Daoy (cell line): ENCODE results near the gene BBC3. TPM values are rescaled to one million over a fixed set of nuclear protein-coding genes. Genes with fewer than 3 reads are reported as not detected.
A peak's percentile ranks its signal among the peaks of the same experiment; 100 is the strongest.
"Not testable (repeated sequence)": the region's sequence is repeated elsewhere in the genome, so short reads cannot be mapped to it uniquely, and the experiment has no call there.

Source experiments
- DNase-seq: peaks from one replicate; pipeline ENCODE4 v3.0.0-alpha.2; 2015; ENCODE audit warnings: low read depth
- total RNA-seq: library from RNA; depleted of rRNA; stranded (reverse); fragments of >200 nt; shearing (Covaris generic); gene quantifications from 2 replicates; pipeline ENCODE4 v1.2.3, GENCODE V29; 2014

BBC3 gene
- total RNA-seq, 1 experiment from 2014 or later = 2.2 TPM

DNA sequence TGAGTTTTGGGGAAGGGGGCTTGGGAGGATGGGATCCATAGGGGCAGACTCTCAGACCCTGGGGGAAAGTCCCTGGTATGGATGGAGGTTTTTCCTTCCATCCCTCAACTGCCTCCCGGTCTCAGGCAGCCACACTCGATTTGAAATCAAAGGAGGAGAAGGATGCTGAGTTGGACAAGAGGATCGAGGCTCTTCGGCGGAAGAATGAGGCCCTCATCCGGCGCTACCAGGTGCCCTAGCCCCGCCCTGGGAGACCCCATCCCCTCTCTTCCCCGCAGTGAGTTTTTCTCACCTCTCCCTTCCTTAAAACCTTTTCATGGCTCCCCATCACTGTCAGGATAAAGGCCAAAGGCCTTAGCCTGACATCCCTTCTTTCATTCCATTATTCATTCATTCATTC, 27.4 kb upstream of the BBC3 start:
- DNase-seq = no peak

DNA sequence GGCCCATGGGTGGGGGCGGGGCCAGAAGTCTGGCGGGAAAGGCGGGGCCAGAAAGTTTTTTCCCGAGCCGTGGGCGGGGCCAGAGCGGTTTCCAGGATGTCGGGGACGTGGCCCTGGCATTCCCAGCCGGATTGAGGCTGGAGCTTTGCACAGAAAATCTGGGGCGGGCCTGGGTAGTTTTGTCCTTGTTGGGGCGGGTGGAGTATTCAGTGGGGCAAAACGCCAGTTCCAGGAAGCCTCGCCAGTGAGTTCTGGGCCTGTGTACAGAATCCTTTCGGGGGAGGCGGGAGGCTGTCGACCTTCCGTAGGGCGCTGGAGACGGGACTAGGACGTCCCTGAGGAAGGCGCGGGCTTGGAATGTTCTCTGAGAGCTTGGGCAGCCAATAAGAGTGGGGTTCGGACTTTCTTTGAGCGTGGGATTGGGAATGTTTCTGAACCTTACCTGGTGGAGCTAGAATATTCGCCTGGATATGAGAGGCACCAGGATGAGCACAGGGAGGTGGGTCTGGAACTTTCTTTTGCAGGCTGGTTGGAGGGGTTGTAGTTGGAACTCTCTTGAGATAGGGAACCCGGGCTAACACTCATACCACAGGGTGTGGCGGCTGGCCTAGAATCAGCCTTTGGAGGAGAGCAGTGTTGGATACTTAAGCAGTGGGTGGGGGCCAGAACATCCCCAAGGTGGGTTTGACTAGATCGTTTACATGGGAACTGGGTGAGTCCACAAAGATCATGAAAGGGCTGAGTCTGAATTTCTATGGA, 26.6 kb upstream of the BBC3 start:
- DNase-seq = no peak

DNA sequence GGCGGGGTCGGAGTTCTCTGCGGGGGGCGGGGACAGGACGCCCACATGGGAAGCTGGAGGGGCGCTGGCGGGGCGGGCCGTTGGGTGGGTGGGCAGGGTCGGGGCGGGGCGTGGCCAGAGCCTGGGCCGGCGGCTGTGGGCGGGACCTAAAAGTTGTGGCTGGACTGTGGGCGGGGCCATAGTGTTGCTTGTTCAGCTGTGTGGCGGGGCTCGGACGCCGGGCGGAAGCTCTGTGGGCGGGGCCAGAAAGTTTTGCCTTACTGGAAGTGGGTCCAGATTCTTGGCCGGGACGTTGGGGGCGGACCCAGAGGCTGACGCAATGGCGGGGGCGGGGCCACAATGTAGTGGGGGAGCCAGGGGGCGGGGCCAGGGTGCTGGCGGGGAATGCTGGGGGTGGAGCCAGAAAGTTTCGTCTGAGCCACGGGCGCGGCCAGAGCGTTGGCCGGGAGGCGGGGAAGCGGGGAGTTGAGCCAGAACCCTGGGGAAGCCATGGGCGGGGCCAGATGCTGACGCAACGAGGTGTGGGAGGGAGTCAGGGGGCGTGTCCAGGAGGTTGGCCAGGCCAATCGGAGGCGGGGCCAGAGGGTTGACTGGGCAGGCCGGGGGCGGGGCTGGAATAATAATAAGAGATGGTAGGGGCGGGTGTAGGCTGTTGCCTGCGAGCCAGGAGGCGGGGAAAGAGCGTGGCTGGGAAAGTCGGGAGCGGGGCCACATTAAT, 25.9 kb upstream of the BBC3 start:
- DNase-seq = peak; percentile 99

DNA sequence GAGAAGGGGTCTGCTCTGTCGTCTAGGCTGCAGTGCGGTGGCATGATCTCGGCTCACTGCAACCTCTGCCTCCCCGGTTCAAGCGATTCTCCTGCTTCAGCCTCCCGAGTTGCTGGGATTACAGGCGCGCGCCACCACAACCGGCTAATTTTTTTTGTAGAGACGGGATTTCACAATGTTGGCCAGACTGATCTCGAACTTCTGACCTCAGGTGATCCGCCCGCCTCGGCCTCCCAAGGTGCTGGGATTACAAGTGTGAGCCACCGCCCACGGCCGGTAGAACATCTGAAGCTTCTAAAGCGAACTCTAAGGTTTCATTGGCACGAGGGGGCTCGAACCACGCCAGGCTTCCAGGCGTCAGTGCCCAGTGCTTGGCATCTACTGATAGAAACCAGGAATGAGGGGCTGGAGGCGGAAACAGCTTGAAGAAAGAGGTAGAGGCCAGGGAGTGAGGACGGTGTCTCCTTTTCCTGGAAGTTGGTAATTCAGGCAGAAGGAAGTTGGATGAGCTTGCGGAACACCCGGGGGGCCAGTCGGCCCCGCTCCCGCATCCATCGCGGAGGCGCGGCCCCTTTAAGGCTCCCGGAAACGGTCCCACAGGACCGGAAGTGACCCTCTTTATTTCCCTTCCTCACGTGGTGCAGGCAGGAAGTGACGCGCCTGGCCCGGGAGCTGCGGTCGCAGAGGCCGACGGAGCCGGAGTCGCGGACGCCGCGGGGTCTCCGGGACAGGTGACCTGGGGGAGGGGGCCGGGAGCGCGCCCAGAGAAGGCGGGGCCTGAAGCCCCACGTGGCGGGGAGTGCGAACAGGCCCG, 25.1 kb upstream of the BBC3 start, which contains the start of gene CCDC9:
CCDC9 (plus strand) TSS at position 647 of the 814 bp plus-strand sequence. CDS start 1,876 bp downstream, outside the sequence.
- DNase-seq = peak; percentile 97

DNA sequence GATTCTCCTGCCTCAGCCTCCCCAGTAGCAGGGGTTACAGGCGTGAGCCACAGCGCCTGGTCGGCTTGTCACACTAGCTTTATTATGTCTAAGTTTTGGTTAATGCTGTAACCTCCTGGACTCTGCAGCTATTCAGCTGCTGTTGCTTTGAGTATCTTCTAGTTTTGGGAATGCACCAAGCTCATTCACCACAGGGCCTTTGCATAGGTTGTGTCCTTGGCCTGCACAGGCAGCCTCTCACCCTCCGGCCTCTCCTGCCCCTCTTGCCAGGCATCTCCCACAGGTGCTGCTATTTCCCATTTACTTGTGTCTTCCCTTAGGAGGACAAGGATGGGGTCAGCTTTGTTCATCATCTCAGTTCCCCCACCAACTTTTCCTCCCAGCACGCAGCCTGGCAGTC, 23.0 kb upstream of the BBC3 start:
- DNase-seq = no peak

DNA sequence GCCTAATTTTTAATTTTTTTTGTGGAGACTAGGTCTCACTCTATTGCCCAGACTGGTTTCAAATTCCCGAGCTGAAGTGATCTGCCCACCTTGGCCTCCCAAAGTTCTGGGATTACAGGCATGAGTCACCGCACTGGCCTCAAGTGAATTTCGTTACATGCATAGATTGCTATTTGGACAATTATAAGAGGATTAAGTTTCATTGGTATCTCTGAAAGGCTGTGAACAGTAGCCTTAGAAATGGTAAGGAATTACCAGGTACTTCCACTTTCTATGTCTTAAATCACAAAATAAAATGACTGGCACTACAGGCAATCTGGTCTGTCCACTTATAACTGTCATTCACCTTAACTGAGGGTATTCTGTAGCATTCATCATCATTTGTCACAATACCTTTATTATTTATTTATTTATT, 22.5 kb upstream of the BBC3 start:
- peak; percentile 93 for DNase-seq

DNA sequence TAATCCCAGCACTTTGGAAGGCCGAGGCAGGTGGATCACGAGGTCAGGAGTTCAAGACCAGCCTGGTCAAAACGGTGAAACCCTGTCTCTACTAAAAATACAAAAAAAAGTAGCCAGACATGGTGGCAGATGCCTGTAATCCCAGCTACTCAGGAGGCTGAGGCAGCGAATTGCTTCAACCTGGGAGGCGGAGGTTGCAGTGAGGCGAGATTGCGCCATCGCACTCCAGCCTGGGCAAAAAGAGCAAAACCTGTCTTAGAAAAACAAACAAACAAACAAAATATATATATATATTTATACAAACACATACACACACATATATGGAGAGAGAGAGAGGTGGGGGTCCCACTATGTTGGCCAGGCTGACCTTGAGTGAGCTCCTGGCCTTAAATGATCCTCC, 22.0 kb upstream of the BBC3 start:
- DNase-seq = not testable (repeated sequence)

DNA sequence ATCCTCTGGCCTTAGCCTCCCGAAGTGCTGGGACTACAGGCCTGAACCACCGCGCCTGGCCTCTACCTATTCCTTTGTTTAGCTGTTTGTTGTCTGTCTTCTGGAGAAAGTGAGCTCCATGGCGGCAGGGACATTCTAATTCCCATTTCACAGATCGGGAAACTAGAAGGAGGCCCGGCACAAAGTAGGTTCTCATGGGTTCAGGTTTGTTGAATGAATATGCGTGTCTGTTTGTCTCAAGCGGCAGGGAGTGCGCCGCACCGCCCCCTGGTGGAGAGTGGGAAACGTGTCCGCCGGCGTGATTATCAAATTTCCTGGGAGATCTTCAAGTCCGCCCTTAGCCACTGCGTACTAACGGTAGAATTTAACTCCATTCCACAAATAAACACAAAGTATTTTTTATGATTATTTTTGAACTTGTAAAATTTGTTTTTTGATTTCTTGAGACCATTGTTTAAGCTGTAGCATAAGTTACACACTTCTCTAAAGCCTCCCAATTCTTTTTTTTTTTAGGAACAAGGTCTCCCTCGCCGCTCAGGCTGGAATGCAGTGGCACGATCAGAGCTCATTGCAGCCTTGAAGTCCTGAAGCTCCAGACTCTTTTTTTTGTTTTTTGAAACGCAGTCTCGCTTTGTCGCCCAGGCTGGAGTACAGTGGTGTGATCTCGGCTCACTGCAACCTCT, 16.4 kb upstream of the BBC3 start:
- peak; percentile 75 for DNase-seq

DNA sequence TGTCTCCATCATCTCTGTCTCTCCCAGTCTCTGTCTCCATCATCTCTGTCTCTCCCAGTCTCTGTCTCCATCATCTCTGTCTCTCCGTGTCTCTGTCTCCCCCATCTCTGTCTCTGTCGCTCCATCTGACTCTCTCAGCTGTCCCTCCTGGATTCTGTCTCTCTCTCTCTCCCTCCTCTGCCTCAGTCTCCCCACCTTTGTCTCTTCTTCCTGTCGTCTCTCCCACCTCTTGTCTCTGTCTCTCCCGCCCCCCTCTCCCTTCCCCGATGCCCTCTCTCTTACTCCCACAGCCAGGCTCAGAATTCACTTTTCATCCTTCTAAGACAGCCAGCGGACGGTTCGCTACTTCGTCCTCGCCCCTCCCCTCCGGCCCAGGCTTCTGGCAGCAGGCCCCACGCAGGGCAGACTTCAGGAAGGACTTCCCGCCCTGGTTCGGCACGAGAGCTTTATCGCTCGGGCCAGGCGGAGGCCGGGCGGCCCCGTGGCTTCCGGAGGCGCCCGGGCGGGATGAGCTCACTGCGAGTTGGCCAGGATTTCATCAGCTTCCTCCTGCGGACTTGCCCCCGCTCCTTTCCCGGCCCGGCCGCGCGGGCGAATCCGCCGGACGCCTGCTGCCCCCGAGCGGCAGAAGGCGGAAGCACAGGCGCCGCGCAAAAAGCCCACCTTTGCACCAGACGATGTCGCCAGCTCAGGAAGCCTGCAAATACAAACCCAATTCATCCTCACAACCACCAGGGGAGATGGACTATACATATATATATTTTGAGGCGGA, 13.0 kb upstream of the BBC3 start:
- peak; percentile 97 for DNase-seq

DNA sequence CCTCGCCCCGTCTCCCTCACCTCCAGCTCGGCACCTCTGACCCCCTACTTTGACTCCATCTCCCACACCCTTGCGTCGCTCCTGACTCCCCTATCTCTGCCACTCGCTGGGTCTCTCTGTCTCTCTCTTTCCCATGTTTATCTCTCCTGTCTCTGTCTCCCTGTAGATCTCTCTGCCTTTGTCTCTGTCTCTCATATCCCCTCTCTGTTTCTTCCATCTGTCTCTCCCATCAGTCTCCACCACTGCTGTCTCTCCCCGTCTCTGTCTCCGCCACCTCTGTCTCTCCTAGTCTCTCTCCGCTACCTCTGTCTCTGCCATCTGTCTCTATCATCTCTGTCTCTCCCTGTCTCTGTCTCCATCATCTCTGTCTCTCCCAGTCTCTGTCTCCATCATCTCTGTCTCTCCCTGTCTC, 12.4 kb upstream of the BBC3 start:
- DNase-seq = no peak

DNA sequence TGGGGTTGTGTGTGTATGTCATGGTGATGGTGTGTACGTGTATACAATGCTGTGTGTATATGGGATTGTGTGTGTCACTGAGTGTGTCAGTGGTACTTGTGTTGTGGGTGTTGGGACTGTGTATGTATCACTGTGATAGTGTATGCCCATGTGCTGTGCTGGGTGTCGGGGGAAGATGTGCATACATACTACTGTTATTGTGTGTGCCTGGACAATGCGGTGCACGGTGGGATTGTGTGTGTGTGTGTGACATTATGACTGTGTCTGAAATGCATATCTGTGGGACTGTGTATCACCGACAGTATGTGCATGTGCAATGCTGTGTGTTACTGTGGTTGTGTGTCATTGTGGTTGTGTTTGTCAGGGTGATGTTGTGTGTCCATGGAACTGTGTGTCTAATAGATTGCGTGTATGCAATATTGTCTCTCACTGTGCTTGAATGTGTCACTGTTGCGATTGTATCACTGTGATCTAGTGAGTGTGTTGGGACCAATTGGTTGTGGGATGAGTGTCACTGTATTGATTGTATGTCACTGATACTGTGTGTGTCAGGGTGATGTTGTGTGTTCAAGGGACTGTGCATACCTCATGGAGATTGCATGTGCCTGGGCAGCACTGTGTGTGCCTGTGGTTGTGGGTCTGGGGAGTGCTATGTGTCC, 11.0 kb upstream of the BBC3 start:
- DNase-seq = no peak

DNA sequence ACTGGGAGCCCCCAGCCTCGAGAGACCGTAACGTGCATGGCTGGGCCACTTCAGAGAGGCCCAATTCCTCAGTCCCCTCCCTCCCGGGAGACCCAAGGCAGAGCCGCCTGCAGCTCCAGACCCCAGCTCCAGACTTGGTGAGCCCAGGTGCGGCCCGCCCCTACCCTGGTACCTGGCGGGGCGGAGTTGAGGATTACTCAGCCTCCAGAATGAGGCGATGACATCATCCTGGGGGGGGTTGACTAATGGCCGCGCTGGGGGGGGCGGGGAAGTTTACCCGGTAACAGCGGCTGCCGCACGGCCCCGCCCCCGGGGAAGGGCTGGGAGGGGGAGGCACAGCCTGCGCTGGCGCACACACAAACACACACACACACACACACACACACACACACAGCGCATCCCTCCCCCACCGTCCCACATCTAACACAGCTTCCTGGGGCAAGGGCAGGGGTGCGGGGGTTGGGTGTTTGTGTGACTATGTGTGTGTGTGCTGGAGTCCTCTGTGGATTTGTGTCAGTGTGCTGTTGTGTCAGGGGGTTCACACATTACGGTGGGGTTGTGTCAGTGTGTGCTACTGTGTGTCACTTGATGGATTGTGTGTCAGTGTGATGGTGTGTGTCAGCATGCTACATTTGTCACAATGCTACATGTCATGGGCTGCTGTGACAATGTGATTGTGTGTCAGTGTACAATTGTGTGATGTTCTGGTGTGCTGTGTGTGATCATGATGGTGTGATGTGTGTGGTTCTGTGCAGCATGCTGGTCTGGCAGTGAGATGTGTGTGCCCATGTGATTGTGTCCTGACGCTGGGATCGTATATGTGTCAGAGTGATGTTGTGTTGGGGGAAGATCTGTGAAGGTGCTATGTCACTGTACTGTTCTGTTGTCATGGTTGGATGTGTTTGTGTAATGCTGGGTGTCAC, 10.3 kb upstream of the BBC3 start:
- peak; percentile 85 for DNase-seq

DNA sequence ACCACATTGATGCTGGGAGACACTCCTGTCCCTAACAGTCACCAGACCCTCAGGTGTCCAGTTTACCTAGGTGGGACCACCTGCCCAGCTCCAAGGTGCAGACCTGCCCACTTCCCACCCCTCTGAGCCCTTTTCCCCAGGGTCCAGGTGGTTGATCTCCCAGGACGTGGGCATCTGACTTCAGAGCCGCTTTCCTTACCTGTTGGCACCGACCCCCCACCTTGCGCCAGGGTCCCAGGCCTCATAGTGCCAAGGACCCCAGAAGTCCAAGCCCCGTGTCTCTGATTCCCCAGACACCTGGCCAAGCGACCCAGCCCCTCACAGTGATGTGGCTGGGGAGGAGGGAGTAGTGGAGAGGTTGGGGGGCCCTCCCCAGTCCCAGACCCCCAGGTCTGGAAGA, 9.6 kb upstream of the BBC3 start:
- DNase-seq = no peak

DNA sequence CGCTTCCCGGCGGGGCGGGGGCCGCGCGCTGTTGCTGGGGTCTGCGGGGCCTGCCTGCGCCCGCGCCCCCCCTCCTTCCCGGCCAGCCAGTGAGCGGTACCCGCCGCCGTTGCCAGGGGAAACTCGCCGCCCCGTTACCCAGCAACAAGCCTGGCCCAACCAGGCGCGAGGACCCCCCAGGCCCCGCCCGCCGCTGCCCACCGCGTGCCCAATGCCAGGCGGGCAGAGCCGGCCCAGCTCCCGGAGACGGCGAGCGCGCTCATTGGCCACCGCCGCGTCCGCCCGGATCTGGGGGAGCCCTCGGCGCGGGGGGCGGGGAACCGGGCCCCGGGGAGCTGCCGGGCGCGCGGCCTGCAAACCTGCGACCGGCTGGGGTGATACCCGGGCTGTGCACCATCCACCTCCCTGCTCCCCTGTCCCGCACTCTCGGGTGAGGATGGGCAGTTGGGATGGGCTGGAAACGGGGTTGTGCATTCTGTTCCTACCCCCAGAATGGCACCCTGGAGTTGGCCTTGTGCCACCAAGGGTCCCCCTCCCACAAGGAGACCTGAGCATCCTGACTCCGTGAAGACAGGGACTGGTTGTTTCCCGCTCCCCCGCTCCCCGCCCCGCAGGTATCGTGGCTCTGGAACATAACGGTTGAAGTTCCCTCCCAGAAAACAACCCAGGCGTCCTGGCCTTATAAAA, 8.8 kb upstream of the BBC3 start:
- peak; percentile 78 for DNase-seq

DNA sequence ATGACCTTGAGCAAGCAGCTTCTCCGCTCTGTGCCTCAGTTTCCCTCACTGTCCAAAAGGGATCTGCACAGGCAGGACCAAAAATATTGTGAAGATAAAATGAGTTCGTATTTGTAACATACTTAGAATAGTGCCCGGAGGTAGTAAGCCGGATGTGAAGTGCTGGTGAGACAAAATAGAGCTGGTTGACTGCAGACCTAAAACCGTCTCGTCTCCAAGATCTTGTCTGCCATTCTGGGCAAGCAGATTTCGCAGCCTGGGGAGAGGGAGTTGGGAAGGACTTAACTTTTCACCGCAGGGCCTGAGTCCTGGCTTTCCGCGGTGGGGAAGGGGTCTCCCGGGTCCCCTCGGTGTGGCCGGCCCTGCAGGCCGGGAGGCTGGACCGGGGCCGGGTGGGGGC, 8.2 kb upstream of the BBC3 start:
- no peak for DNase-seq

DNA sequence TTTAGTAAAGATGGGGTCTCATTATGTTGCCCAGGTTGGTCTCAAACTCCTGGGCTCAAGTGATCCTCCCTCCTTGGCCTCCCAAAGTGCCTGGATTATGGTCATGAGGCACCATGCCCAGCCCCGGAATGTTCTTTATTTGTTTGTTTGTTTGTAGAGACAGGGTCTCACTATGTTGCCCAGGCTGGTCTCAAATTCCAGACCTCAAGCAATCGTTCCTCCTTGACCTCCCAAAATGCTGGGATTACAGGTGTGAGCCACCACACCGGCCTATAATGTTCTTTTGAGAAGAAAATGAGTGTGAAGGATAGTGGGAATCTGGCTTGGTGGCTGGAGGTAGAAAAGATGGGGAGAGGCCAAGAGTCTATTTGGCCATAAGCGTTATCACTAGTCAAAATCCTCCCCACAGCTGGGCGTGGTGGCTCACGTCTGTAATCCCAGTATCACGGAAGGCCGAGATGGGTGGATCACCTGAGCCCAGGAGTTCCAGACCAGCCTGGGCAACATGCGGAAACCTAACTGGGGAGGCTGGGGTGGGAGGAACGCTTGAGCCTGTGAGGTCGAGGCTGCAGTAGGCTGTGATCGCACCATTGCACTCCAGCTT, 5.2 kb upstream of the BBC3 start:
- DNase-seq = no peak

DNA sequence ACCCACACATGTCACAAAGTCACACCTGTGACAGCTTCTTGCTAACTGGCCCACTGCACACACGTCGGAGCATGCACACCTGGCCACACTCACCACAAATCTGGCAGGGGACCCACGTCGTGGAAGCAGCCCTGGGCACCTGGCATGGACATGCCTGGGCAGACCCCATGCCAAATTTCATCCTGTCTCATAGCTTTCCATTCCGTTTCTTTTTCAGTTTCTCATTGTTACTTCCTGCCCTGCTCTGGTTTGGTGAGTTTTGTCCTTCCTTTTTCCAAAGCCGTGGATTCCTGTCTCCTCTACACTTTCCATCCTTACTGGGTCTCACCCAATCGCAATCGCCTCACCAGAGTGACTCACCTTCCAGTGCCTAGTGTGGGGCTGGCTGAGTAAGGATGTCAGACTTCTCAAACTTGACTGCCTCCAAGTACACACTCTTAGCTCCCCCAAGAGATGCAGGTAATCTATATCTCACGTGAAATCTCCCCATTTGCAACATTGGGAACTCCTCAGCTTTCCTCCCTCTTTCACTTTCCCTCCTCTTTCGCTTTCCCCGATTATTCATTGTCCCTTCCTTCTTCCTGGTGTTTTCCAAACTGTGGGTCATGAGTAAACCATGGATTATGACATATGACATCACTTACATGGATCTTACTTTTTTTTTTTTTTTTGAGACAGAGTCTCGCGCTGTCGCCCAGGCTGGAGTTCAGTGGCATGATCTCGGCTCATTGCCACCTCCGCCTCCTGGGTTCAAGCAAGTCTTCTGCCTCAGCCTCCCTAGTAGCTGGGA, 1.6 kb upstream of the BBC3 start:
- DNase-seq = peak; percentile 80
